Kasumi-1 (cell line): Measurements from ENCODE around the gene CHADL.
"Not testable (repeated sequence)": the region's sequence is repeated elsewhere in the genome, so short reads cannot be mapped to it uniquely, and the experiment has no call there.

ENCODE experiments used
- DNase-seq, 2 experiments: peaks; one replicate each; lab custom pipeline; 2025; lab: John Stamatoyannopoulos, UW

The CHADL gene

GRCh38 chr22:41240377-41241132 lies at the start of gene CHADL:
TSS of gene CHADL (minus strand) at chr22:41240931. CDS start at chr22:41240881, 50 bp downstream.
- no peak for DNase-seq

GRCh38 chr22:41289671-41290070 lies 48.9 kb upstream of the CHADL start:
- no peak for DNase-seq

DNA sequence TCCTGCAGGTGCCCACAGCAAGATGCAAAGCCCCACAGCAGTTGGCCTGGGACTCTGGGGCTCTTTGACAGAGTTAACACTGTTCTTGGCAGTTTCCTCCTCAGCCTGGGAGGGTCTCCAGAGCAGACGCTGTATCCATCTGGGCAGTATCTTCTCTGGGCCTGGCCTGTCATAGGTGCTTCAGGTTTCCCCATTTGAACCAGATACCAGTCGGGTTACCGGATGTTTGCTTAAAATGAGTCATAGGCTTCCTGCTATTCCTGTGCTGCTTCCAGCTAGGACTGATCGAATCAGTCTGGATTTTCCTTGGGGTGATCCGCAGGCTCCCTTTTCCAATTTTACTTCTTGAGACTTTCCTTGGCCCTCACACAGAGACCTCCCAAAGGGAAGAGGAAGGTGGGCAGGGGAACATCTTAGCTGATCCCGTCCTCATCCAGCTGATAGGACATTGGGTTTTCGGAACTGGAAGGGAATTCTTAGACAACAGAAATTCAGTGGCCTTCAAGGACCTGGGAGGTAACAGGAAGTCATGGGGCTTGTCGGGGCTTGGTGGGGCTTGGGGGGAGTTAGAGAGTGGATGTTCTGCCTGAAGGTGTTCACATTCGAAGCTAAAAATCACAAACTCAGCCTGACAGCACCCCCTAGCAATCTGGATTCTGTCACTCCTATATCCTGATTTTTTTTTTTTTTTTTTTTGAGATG lies 47.7 kb upstream of the CHADL start:
- no peak for DNase-seq

DNA sequence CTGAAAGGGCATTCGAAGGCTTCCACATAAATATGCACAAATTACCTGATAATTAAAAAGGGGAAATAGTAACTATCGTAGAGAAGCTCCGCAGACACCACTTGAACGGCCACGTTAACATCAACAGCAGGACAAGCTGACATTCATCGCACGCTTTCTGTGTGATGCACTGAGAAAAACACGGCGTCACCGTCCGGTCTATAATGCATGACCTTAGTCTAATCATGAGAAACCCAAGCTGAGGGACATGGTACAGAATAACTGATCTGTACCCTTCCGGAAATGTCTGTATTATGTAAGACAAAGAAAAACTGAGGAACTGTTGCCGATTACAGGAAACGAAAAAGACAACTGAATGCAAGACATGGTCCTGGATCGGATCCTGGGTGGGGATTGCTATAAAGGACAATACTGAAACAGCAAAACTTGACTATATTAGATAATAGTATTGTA lies 45.9 kb upstream of the CHADL start:
- DNase-seq = peak; percentile 86 to 87

- peak; percentile 99 to 100 for DNase-seq
Measured at GRCh38 chr22:41285820-41286638, 45.3 kb upstream of the CHADL start, which contains the start of gene RANGAP1. TSS of gene RANGAP1 (minus strand) at chr22:41286187. CDS start at chr22:41281044, 5,143 bp downstream.

DNA sequence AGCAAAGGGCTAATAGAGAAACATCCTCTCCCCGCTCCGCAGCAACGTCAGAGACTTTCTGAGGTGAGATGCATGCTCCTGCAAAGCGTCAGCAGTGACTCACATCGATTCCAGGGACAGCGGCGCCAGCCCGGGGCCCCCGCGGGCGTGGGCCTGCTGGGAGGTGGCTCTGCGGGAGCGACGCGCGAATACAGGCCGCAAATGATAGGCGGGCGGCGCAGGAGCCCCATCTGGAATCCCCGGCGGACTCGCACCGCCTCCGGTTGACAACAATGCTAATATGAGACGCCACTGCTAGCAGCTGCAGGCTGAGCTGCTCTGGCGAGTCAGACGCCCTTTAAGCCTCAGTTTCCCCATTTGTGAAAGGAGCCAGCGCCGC lies 44.7 kb upstream of the CHADL start:
- peak; percentile 19 to 43 for DNase-seq

DNA sequence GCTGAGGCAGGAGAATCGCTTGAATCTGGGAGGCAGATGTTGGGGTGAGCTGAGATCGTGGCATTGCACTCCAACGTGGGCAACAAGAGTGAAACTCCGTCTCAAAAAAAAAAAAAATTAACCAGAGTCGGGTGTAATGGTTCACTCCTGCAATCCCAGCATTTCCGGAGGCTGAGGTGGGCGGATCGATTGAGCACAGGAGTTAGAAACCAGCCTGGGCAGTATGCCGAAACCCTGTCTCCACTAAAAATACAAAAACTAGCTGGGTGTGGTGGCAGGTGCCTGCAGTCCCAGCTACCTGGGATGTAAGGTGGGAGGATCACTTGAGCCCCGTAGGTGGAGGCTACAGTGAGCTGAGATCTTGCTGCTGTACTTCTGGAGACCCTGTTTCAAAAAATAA lies 43.7 kb upstream of the CHADL start:
- DNase-seq = no peak

- no peak for DNase-seq
Measured at GRCh38 chr22:41280854-41281253, 40.1 kb upstream of the CHADL start.

DNA sequence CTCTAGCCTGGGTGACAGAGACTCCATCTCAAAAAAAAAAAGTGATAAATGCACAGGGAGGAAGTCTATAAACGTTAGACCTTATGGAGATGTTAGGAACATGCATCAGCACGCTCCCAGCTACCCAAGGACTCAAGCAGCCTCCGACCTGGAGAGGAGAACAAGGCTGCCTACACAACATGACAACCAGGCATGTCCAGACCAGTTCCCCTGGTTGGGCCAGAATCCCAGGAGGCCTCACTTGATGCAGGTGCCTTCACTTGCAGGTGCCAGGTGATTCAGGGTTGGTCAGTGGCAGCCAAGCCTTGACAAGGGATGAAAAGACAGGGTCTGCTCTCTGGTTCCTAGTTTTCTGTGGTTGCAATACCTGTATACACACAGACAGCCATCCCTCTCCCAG lies 39.3 kb upstream of the CHADL start:
- no peak for DNase-seq

GRCh38 chr22:41274856-41275255 lies 34.1 kb upstream of the CHADL start:
- no peak for DNase-seq

DNA sequence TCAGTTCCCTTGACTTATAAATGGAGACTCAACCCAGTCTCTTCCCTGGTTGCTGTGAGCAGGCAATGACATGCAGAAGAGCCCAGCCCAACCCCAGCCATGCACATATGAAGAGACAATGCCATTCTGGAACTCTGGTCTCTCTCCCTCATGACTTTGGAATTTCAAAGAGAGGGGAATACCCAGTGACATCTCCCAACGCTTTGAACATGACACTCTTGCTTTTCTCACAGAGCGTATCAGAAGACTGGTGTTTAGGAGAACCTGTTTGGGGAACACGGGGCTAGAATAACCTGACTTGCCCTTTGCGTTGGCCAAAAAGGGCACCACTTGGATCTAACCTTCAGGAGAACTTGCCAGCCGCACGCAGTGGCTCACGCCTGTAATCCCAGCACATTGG lies 32.4 kb upstream of the CHADL start:
- no peak for DNase-seq

DNA sequence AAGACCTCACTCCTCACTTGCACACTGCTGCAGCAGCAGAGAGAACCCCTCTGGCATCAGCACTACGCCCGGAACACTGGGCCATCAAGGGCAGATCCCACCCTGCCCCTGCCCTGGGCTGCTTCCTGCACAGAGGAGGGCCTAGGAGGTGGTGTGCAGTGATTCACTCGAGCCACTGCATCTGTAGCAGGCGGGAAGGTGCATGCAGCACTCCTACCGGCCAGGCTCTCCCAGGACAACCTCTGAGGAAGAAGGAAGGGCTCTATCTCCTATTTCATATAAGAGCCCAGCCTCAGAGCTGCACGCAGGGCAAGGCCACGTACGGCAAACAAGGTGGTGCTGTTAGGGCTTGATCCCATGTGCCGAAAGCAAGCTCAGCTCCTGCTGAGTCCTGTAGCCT lies 31.1 kb upstream of the CHADL start:
- DNase-seq = no peak

DNA sequence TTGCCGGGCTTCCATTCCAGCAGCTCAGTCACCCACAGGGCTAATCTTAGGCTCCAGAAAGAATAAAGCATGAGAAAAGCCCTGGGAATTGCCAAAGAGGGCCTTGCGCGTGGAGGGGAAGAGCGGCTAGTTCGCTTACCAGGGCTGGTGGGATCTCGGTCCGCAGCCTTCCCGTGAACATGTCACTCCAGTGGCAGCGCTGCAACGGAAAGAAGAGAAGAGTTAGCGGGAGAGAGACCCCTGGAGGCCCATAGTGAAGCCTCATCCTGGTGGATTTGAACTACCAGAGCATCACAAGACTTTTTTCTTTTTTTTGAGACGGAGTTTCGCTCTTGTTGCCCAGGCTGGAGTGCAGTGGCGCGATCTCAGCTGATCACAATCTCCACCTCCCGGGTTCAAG lies 27.2 kb upstream of the CHADL start:
- no peak for DNase-seq

GRCh38 chr22:41264408-41264941 lies 23.7 kb upstream of the CHADL start:
- DNase-seq = no peak

DNA sequence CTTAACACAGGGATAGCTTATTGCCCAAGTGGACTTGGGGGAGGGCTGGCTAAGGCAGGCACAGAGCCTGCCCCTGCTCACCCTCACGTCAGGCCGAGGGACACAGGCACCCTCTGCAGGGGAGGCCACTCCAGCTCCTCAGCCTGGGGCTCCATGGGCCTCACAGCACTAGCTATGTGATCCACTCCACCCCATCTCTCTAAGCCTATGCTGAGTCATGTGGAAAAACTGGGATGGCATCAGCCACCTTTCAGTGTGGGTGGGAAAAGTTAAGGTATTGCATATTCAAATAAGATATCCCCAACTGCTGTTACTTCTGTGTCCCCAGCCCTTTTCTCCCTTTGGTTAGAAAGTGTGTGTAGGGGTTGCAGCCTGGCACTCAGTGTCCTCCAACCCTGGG lies 23.0 kb upstream of the CHADL start:
- DNase-seq = no peak

DNA sequence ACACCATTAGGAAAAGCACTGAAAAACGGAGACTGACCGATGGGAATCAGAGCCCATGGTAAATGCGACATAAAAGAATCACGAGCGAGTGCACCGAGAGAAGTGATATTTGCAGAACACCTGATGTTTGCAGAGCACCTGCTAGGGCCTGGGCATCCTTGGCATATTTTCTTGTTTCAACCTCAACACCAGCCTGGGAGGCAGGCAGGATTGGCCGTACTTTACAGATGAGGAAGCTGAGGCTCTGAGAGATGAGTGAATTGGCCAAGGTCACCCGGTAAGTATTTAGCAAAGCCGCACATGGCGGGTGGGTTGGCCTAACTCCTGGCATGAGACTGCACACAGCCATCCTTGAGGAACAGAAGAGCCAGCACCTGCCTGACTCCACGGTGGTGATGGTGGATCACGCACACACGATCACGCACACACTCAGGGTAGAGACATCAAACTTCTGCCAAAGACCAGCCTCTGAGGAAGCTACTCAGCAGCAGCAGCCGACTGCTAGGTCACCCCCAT lies 21.6 kb upstream of the CHADL start:
- DNase-seq = no peak

- DNase-seq = no peak
Measured at GRCh38 chr22:41261541-41262249, 21.0 kb upstream of the CHADL start.

DNA sequence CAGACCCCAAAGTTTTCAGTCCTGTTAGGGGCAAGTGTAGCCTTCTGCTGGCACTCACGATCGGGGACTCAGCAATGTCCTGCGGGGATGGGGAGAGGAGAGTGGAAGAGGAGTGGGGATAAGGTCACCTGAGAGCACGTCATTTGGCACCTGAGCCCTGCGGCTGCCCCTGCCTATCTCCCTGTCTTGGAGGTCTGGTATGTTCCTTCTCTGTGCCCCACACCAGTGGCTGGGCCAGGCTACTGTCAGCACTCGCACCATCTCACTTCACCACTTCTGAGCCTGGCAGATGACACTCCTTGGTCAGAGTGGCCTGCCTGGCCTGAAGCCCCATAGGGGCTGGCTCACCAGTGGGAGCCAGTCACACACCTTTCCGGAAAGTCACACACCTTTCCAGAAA lies 20.1 kb upstream of the CHADL start:
- no peak for DNase-seq

DNA sequence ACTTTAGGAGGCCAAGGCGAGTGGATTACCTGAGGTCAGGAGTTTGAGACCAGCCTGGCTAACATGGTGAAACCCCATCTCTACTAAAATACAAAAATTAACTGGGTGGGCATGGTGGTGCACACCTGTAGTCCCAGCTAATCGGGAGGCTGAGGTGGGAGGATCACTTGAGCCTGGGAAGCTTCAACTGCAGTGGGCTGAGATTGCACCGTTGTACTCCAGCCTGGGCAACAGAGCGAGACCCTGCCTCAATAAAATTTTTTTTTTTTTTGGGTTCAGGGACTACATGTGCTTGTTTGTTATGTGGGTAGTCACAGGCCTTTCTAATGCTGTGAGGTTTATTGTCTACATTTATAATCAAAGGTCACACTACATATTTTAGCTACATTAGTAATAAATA lies 19.0 kb upstream of the CHADL start:
- DNase-seq = not testable (repeated sequence)

DNA sequence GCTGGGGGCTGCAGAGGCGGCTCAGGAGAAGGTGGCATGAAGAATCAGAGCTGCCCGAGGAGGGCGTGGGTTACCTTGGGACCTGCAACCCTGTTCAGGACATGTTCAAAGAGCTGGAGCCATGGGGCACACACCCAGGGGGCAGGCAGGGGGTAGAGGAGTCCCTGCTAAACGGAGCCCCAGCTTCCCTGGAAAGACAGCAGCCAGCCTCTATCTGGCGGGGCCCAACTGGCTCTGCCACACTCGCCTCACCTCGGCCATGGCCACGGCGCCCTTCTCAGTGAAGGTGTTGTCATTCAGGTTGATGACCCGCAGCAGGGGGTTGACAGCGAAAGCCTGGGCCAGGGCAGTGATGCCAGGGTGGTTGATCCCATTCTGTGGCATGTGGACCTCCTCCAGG lies 17.0 kb upstream of the CHADL start:
- no peak for DNase-seq
